ENCODE measurements around the gene PDLIM1. TPM values are rescaled to one million over a fixed set of nuclear protein-coding genes. Genes with fewer than 3 reads are reported as not detected.
"Not testable (repeated sequence)": the region's sequence is repeated elsewhere in the genome, so short reads cannot be mapped to it uniquely, and the experiment has no call there.

Gene PDLIM1
- total RNA-seq, 1 donor from 2014 or later, result 114 TPM

DNA sequence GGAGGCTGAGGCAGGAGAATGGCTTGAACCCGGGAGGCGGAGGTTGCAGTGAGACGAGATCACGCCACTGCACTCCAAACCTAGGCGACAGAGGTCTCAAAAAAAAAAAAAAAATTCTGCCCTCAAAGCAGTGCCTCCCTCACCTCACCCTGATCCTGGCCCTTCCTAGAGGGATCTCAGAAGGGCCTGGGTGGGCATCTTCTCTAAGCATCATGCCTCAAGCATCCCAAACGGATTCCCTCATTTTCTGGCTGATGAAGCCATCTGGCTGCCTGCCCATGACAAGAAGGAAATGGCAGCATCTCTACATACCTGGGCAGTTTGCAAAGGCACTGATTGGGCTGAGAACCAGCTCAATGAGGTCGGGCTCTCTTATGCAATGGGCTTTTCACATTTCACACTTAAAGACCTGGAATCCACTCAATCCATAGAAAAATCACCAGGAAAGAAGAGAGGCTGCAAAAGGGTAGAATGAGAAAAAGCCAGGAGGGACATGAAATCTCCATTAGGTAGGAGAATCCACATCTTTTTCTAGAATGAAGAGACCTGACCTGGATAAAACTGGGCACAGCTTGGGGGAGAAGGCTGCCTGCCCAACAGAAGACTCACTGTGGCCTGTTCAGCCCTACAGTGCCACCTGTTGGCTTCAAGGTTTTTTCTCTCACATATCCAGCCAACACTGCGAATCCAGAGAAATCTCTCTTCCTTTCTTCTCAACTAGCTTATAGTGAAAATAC lies 48.1 kb downstream of the PDLIM1 start:
- peak; percentile 39 for DNase-seq (ENCODE audit: low spot score)

GRCh38 chr10:95241533-95241932 lies 49.3 kb downstream of the PDLIM1 start:
- DNase-seq (ENCODE audit: low spot score), result no peak

GRCh38 chr10:95240811-95241210 lies 50.0 kb downstream of the PDLIM1 start:
- no peak for DNase-seq (ENCODE audit: low spot score)

- not testable (repeated sequence) for DNase-seq (ENCODE audit: low spot score)
Observed at GRCh38 chr10:95240096-95240495, 50.7 kb downstream of the PDLIM1 start.

DNA sequence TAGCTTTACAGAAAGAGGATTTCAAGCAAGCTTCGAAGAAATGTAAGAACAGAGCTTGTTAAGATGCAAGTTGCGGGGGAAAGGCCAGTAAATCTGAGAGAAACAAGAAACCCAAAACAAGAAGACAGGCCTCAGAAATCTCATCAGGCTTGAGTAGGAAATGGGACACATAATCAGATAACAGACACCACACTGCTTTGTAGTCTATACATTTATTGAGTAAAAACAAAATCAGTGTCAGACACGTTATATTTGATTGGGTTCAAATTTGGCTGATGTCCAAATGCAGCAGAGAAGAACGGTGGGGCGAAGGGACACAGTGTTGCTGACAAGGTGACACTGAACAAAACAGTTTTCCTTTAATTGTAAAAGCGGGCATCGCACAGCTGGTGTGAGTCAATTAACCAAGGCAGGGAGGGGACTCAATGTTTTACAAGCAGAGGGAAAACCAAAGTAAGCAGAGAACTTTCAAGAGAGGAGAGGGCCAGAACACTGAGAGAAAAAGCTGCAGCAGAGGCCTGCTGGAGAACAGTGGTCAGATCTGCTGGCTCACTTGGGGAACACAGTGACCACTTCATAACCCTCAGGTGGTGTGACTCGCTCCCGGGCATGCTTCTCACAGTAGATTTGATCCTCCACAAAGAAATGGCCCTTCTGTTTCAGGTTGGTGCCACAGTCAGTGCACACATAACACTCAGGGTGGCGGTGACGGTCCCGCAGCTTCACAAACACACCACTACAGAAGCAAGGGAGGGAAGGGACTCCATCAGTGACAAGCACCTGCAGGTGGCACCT lies 53.2 kb downstream of the PDLIM1 start:
- DNase-seq (ENCODE audit: low spot score), result no peak

DNA sequence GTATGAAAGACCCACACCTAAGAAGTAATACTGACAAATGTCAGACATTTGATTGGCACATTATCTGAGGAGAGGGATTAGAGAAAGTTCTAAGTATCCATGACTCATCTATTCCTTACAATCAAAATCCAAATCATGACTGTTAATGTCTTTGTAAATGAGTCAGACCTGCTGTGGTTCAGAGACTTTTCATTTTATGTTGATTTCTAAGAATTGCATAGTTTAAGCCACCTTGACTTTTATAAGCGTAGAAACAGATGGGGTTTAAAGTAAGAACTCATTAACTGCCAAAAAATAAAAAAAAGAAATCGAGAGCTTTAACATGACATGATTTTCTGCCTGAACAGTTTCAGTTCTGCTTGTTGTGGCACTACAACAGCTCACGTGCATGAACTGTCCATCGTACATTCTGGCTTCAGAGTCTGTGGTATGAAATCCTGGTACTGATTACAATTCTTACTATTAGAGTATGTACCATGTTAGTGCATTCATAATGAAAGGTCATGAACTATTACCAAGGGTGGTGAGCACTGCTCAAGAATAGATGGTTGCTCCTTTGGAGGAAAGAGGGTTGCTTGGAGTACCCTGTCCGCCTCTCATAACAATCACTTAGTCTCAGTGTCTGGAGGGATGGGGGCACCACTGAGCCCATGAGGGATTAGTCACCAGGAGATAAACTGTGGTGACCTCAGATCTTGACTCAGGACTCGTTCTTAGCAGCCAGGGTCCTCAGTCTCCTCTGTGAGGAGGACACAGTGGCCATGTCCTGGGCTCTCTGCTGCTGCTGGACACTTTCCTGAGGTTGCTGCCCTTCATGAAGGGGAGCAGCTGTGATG lies 54.5 kb downstream of the PDLIM1 start:
- no peak for DNase-seq (ENCODE audit: low spot score)

DNA sequence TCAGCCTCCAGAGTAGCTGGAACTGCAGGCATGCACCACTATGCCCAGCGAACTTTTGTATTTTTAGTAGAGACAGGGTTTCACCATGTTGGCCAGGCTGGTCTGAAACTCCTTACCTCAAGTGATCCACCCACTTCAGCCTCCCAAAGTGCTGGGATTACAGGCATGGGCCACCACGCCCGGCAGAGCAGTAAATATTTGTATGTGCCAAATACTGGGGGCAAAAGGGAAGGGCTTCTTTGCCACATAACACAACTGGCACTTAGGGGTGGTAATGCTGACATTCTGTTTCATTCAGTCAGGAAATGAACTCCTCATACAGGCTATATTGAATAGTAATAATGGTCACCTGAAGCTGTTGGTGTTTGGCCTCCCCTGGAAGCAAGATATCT lies 55.1 kb downstream of the PDLIM1 start:
- DNase-seq (ENCODE audit: low spot score), result no peak

DNA sequence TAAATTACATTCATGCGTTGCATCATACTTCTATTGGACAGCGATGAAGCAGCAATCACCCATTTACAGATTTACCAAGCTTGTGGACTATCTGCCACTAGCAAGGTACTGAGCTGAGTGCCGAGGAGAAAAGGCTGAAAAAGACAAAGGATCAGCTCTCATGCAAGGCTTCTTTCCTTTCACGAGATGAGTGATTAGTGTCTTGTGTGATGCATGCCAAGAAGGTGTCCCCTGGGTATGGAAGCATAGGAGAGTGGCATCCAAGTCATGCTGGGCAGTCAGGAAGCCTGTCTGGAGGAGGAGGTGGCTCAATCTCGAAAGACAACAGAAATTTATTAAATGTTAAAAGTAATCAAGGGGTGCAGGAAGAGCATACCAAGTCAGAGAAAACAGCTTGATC lies 55.9 kb downstream of the PDLIM1 start:
- DNase-seq (ENCODE audit: low spot score), result no peak

DNA sequence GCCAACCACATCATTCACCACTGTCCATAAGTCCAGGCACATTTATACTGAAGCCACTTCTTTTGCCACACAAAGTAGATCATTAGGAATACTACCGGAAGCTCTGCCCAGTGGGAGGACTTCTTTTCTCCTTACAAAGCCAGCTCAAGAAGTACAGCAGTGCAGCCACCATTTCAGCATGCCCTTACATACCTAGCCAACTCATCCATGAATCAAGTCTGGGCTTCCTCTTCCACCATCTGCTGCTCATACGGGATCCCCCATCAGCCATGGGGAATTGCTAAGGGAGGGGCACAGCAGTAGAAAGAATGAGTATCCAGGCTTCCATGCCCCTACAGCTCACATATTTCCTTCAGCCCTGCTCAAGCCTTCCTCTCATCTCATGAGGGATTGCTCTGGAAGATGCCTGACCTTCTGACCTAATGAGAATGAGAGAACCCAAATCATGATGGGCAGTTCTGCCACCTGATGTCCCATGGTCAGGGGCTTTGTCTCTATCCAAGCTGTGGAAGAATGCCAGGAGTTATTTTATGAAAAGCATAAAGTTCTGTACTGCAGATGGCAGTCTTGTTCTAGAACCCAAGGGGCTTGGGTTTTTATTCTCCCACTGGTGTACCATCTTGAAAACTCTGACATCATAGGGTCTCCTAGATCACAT lies 57.3 kb downstream of the PDLIM1 start:
- no peak for DNase-seq (ENCODE audit: low spot score)

GRCh38 chr10:95230677-95231586 lies 59.9 kb downstream of the PDLIM1 start:
- DNase-seq (ENCODE audit: low spot score), result peak; percentile 44

DNA sequence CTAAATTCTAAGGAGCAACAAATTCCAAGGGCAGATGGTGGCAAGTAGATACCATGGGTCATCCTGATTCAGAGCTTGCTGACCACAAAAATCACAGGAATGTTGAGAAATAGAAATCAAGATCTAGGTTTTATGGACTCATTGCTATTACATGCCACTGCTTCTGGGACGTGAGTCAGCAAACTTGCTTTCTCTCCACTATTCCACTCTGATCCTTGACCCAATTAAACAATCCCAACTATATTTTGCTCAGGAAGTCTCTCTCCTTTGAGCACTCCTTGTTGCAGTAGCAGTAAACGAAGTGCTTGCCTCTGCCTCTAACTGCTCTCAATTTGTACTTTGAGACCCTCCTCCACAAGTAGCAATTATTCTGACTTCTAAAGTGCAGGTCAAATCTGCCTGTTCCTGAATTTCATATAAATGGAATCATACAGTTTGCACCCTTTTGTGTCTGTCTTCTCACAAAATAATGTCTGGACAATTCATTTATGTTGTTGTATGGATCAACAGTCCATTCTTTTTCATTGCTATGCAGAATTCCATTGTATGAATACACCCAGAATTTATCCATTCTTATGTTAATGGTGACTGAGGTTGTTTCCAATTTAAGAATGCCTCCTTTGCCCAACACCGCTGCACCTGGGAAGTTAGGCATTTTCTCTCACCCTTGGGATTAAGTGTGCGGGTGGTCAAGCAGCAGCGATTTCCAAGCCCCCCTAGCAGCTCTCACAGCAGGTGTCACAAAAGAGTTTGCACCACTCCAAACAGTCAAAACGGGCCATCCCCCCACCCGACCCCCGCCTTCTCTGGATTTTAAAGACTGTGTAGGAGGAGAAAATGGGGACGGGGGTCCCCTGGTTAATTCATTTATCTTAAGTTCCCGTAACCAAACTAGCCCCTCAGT lies 60.8 kb downstream of the PDLIM1 start:
- DNase-seq (ENCODE audit: low spot score), result no peak

GRCh38 chr10:95228934-95229723 lies 61.7 kb downstream of the PDLIM1 start:
- DNase-seq (ENCODE audit: low spot score), result not testable (repeated sequence)

DNA sequence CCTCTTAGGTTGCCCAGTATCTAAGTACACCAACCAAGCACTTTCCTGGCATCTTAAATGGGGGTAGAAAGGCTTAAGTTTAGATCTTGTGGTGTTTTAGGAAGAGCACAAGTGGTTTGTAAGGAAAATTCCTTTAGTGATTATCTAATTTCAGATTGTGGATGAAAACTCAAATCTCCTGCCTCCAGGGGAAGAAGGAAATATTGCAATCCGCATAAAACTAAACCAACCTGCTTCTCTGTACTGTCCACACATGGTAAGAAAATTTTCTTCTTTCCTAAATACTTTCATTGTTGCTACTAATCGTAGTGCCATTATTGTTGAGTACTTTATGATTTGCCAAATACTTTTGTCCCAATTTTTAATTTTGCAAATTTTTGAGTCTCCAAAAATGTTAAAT lies 65.7 kb downstream of the PDLIM1 start:
- DNase-seq (ENCODE audit: low spot score), result no peak

- no peak for DNase-seq (ENCODE audit: low spot score)
Observed at GRCh38 chr10:95221124-95221523, 69.7 kb downstream of the PDLIM1 start.

- no peak for DNase-seq (ENCODE audit: low spot score)
Observed at GRCh38 chr10:95220539-95220938, 70.3 kb downstream of the PDLIM1 start.

DNA sequence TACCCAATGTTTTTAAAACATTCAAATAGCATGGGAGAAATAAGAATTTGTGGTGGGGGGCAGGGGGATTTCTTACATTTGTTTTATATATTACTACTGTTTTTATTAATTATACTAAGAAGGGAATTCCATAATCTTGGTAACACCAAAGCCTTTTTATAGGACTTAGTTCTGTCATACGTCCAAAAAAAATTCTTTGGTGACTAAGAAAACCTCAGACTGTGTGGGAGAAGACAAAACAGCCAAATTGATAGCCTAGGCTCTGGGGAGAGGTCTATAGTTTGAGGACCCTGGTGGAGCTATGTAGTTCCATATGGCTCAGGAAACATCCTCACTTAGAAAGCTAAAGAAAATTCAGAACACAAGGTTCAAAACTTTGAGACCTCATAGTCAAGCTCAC lies 73.3 kb downstream of the PDLIM1 start:
- no peak for DNase-seq (ENCODE audit: low spot score)

- DNase-seq (ENCODE audit: low spot score), result no peak
Observed at GRCh38 chr10:95214793-95215192, 76.0 kb downstream of the PDLIM1 start.

- no peak for DNase-seq (ENCODE audit: low spot score)
Observed at GRCh38 chr10:95214369-95214768, 76.4 kb downstream of the PDLIM1 start.
